ENCODE measurements around the gene LUC7L.

The LUC7L gene

GRCh38 chr16:252366-253337, 23.4 kb upstream of the LUC7L start:
- TF ChIP-seq POLR2AphosphoS5 (IDR thresholded peaks at IDR 0.05; ENCODE audit: low read depth, low read length) (no peak), REST (IDR thresholded peaks at IDR 0.05; ENCODE audit: insufficient read depth in 1 of 2, low read depth in 2 of 2, low read length in 2 of 2) (no peak), FOXP2 (optimal IDR thresholded peaks at IDR 0.05; ENCODE audit: borderline replicate concordance, extremely low read depth, extremely low read length, insufficient read depth) (no peak), SIN3A (IDR thresholded peaks at IDR 0.05; ENCODE audit: borderline replicate concordance, insufficient read depth, low read length) (no peak), TAF1 (IDR thresholded peaks at IDR 0.05; ENCODE audit: borderline replicate concordance, insufficient read depth, low read length) (no peak)

DNA sequence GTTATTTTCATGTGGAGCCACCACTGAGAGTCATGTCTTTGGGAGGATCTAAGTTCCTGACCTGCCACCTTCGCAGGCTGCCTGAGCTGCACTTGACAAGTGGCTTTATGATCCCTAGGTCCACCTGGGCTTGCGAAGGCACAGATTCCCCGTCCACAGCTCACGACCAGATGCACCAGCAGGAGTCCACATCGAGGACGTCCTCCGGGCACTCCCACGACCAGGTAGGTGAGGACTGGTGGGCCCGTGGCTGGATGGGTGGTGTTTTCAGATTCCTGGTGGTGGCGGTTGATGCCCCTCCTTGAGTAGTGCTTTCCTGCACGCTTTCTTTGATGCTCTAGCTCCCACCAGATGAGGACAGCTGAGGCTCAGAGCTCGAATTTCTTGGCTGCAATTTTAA, 20.2 kb upstream of the LUC7L start:
- TF ChIP-seq FOXP2 (optimal IDR thresholded peaks at IDR 0.05; ENCODE audit: borderline replicate concordance, extremely low read depth, extremely low read length, insufficient read depth): no peak
- TF ChIP-seq TAF1 (IDR thresholded peaks at IDR 0.05; ENCODE audit: borderline replicate concordance, insufficient read depth, low read length): no peak
- TF ChIP-seq REST (IDR thresholded peaks at IDR 0.05; ENCODE audit: insufficient read depth in 1 of 2, low read depth in 2 of 2, low read length in 2 of 2): no peak
- no peak for TF ChIP-seq POLR2AphosphoS5 (IDR thresholded peaks at IDR 0.05; ENCODE audit: low read depth, low read length)
- no peak for TF ChIP-seq SIN3A (IDR thresholded peaks at IDR 0.05; ENCODE audit: borderline replicate concordance, insufficient read depth, low read length)

DNA sequence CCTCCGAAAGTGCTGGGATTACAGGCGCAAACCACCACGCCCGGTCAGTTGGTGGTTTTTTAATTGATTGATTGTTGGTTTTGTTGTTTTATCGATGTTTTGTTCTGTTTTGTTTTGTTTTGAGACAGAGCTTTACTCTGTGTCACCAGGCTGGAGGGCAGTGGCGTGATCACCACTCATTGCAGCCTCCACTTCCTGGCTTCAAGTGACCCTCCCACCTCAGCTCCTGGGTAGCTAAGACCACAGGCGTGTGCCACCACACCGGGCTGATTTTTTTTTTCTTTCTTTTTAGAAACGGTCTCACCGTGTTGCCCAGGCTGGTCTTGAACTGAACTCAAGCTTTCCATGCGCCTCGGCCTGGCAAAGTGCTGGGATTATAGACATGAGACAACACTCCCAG, 17.8 kb upstream of the LUC7L start:
- TF ChIP-seq REST (IDR thresholded peaks at IDR 0.05; ENCODE audit: insufficient read depth in 1 of 2, low read depth in 2 of 2, low read length in 2 of 2): no peak
- TF ChIP-seq FOXP2 (optimal IDR thresholded peaks at IDR 0.05; ENCODE audit: borderline replicate concordance, extremely low read depth, extremely low read length, insufficient read depth): no peak
- no peak for TF ChIP-seq POLR2AphosphoS5 (IDR thresholded peaks at IDR 0.05; ENCODE audit: low read depth, low read length)
- TF ChIP-seq TAF1 (IDR thresholded peaks at IDR 0.05; ENCODE audit: borderline replicate concordance, insufficient read depth, low read length): no peak
- no peak for TF ChIP-seq SIN3A (IDR thresholded peaks at IDR 0.05; ENCODE audit: borderline replicate concordance, insufficient read depth, low read length)

GRCh38 chr16:245105-245504, 15.9 kb upstream of the LUC7L start:
- no peak for TF ChIP-seq POLR2AphosphoS5 (IDR thresholded peaks at IDR 0.05; ENCODE audit: low read depth, low read length)
- TF ChIP-seq REST (IDR thresholded peaks at IDR 0.05; ENCODE audit: insufficient read depth in 1 of 2, low read depth in 2 of 2, low read length in 2 of 2): no peak
- TF ChIP-seq FOXP2 (optimal IDR thresholded peaks at IDR 0.05; ENCODE audit: borderline replicate concordance, extremely low read depth, extremely low read length, insufficient read depth): no peak
- TF ChIP-seq TAF1 (IDR thresholded peaks at IDR 0.05; ENCODE audit: borderline replicate concordance, insufficient read depth, low read length): no peak
- no peak for TF ChIP-seq SIN3A (IDR thresholded peaks at IDR 0.05; ENCODE audit: borderline replicate concordance, insufficient read depth, low read length)
